Stomach (tissue), 9 donors: Measurements from ENCODE around the gene CBR4. TPM values are rescaled to one million over a fixed set of nuclear protein-coding genes. Genes with fewer than 3 reads are reported as not detected.

Experiments
- DNase-seq, 2 donors: peaks; one replicate each; pipeline versions ENCODE4 v3.0.0 to v3.0.0-alpha.2; 2013 to 2019
- H3K27ac ChIP-seq, 5 donors: fragments of 200-600 bp in 4 of 5; sonication (generic) in 4 of 5; one replicate each; pipeline ENCODE4 v1.5.1; 2013 to 2019; ENCODE audit warnings: mild to moderate bottlenecking in 1 of 5, moderate library complexity in 1 of 5
- H3K27me3 ChIP-seq, 3 donors: fragments of 200-600 bp; sonication (generic); one replicate each; pipeline ENCODE4 v1.5.1; 2017 to 2019; ENCODE audit warnings: mixed run types in 1 of 3
- H3K36me3 ChIP-seq, 4 donors: fragments of 200-600 bp; sonication (generic); 1 replicate in 3 of 4; 2 replicates in 1 of 4; pipeline ENCODE4 v1.5.1; 2016 to 2019
- H3K4me1 ChIP-seq, 4 donors: fragments of 200-600 bp; sonication (generic); one replicate each; pipeline ENCODE4 v1.5.1; 2016 to 2019
- H3K4me3 ChIP-seq, 4 donors: fragments of 200-600 bp; sonication (generic) in 3 of 4; one replicate each; pipeline ENCODE4 v1.5.1; 2016 to 2019; ENCODE audit warnings: mild to moderate bottlenecking in 1 of 4
- H3K9me3 ChIP-seq, 4 donors: fragments of 200-600 bp; sonication (generic); one replicate each; pipeline ENCODE4 v1.5.1; 2016 to 2019
- EP300 ChIP-seq: sonication (generic); formaldehyde crosslinking; IDR thresholded peaks from one replicate; pipeline ENCODE4 v1.6.1; 2017; ENCODE audit warnings: antibody characterized with exemption
- POLR2A ChIP-seq, 4 donors: fragments of 450-650 bp; IDR thresholded peaks; one replicate each; pipeline ENCODE4 v1.6.1; 2016; ENCODE audit warnings: antibody characterized with exemption in 4 of 4, control low read depth in 2 of 4, mild to moderate bottlenecking in 1 of 4, moderate library complexity in 1 of 4
- POLR2AphosphoS5 ChIP-seq, 3 donors: sonication (generic); formaldehyde crosslinking; IDR thresholded peaks; one replicate each; pipeline ENCODE4 v1.6.1; 2016; ENCODE audit warnings: antibody characterized with exemption in 3 of 3
- WGBS, 5 donors: extraction: QIAGEN DNeasy Blood & Tissue Kit in 3 of 5; methylation state at CpG; one replicate each; pipeline versions ENCODE4 v1.1.5 to v1.1.7; 2013 to 2018; 5-methylcytosine and 5-hydroxymethylcytosine counted together
- intact Hi-C: fragments of 100-400 bp; cut with DNase I; formaldehyde crosslinking; loops from one replicate; pipeline ENCODE4 v1.15.1; 2023; ENCODE audit warnings: low total_unique reads
- polyA plus RNA-seq, 3 donors: library from polyadenylated mRNA; stranded (reverse); fragments of 200-250 nt; gene quantifications; one replicate each; pipeline ENCODE4 v1.2.3, GENCODE V29; 2013
- total RNA-seq, 5 donors: library from RNA; depleted of rRNA; stranded (reverse); fragments of >200 nt; gene quantifications; one replicate each; pipeline versions ENCODE4 v1.1.0 to v1.2.3, GENCODE V29; 2014 to 2016
- TF ChIP-seq, protein P1 (sequence below), 7 experiments: fragments of 450-650 bp in 4 of 7; fragments of 200-600 bp in 3 of 7; sonication (generic) in 3 of 7; IDR thresholded peaks; one replicate each; pipeline ENCODE4 v1.5.1; 2016 to 2019; ENCODE audit warnings: antibody characterized with exemption in 7 of 7, control low read depth in 2 of 7, mild to moderate bottlenecking in 1 of 7
- donor health status: healthy with polysubstance abuse.
- donor health status: Bipolar disorder and iron deficiency.
- donor health status: healthy.

Gene CBR4
- total and polyA plus RNA-seq, 8 donors, result 4.1 to 48.7 (median 13.4) TPM; not detected in 1

DNA sequence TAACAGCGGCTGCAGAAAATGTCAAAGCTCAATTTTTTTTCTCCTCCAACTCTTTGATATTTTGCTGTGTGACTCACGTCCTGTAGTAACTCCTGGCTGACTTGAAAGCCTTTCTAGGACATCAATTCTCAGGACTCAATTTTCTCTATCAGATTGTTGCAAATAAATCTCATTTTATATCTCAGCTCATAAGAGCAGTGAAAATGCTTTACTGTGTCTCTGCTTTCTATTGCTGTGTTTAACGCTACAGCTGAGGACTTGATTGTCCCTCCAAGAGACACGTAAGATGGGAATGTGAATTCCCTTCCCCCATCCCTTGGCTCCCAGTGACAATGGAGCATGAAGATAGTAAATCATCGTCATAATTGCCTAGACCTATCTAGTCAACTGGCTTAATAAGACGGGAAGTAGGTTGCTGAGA lies 20.5 kb upstream of the CBR4 start:
- H3K36me3 ChIP-seq, result no peaks in the 10 kb centered on the region
- H3K4me3 ChIP-seq, result no peak overlapping the region
- TF ChIP-seq, protein P1, sequence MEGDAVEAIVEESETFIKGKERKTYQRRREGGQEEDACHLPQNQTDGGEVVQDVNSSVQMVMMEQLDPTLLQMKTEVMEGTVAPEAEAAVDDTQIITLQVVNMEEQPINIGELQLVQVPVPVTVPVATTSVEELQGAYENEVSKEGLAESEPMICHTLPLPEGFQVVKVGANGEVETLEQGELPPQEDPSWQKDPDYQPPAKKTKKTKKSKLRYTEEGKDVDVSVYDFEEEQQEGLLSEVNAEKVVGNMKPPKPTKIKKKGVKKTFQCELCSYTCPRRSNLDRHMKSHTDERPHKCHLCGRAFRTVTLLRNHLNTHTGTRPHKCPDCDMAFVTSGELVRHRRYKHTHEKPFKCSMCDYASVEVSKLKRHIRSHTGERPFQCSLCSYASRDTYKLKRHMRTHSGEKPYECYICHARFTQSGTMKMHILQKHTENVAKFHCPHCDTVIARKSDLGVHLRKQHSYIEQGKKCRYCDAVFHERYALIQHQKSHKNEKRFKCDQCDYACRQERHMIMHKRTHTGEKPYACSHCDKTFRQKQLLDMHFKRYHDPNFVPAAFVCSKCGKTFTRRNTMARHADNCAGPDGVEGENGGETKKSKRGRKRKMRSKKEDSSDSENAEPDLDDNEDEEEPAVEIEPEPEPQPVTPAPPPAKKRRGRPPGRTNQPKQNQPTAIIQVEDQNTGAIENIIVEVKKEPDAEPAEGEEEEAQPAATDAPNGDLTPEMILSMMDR (IDR thresholded peaks at IDR 0.05), result no peak
- TF ChIP-seq POLR2AphosphoS5 (IDR thresholded peaks at IDR 0.05) (no peak), EP300 (no peak), POLR2A (IDR thresholded peaks at IDR 0.05) (no peak)
- no peaks in the 10 kb centered on the region for H3K4me1 ChIP-seq
- intact Hi-C loops, result no loop called here
- no peaks in the 10 kb centered on the region for H3K9me3 ChIP-seq
- 76 to 82% (median 79%) methylated on average over 6 of the region's 6 CpGs for WGBS, 5 donors
- no peak for DNase-seq
- H3K27me3 ChIP-seq, result no peaks in the 10 kb centered on the region
- H3K27ac ChIP-seq, result no peak overlapping the region

DNA sequence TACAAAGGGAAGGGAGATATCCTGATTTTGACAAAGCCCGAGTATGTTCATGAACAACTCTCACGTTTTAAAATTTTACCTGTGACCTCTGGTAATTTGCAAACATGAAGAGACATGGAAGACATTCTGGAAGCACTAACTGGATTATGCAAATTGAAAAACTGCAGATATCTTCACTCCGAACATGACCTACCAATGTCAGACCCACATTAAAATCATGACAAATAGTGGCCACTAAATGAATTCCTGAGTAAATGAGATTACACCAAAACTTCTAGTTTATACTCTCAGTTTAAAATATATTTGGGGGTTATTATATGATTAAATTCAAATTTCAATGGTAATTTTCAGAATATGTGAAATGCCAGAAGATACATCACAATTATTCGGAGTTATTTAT lies 19.9 kb upstream of the CBR4 start:
- Histone ChIP-seq H3K27me3 (no peaks in the 10 kb centered on the region), H3K27ac (no peak overlapping the region), H3K36me3 (no peaks in the 10 kb centered on the region), H3K9me3 (no peaks in the 10 kb centered on the region), H3K4me3 (no peak overlapping the region), H3K4me1 (peaks cover 0 to 3% (median 0%) of the 10 kb centered on the region in 4 donors)
- intact Hi-C loops, result no loop called here
- no peak for DNase-seq
- WGBS, 5 donors, result 56 to 74% (median 63%) methylated on average over 4 of the region's 4 CpGs
- no peak for TF ChIP-seq POLR2A (IDR thresholded peaks at IDR 0.05)
- TF ChIP-seq, protein P1 (IDR thresholded peaks at IDR 0.05), result no peak
- TF ChIP-seq POLR2AphosphoS5 (IDR thresholded peaks at IDR 0.05), result no peak
- no peak for TF ChIP-seq EP300

DNA sequence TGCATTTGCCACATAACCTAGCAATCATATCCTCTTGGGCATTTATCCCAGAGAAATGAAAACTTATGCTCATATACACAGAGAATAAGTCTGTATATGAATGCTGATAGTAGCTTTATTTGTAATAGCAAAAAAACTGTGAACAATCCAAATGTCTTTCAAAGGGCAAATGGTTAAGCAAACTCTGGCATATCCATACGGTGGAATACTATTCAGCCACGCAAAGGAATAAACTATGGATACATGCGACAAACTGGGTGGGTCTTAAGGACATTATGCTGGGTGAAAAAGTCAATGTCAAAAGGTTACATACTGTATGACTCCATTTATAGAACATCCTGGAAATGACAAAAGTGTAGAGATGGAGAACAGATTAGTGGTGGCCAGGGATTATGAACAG lies 17.6 kb upstream of the CBR4 start:
- no peak overlapping the region for H3K27ac ChIP-seq
- DNase-seq, result no peak
- intact Hi-C loops, result no loop called here
- H3K36me3 ChIP-seq, result no peaks in the 10 kb centered on the region
- no peaks in the 10 kb centered on the region for H3K9me3 ChIP-seq
- H3K27me3 ChIP-seq, result no peaks in the 10 kb centered on the region
- TF ChIP-seq, protein P1 (IDR thresholded peaks at IDR 0.05), result no peak
- no peak for TF ChIP-seq EP300
- TF ChIP-seq POLR2AphosphoS5 (IDR thresholded peaks at IDR 0.05), result no peak
- TF ChIP-seq POLR2A (IDR thresholded peaks at IDR 0.05), result no peak
- H3K4me1 ChIP-seq, result peaks cover 0 to 7% (median 0%) of the 10 kb centered on the region in 4 donors
- no peak overlapping the region for H3K4me3 ChIP-seq
- 94 to 100% (median 99%) methylated on average over 3 of the region's 3 CpGs for WGBS, 5 donors

DNA sequence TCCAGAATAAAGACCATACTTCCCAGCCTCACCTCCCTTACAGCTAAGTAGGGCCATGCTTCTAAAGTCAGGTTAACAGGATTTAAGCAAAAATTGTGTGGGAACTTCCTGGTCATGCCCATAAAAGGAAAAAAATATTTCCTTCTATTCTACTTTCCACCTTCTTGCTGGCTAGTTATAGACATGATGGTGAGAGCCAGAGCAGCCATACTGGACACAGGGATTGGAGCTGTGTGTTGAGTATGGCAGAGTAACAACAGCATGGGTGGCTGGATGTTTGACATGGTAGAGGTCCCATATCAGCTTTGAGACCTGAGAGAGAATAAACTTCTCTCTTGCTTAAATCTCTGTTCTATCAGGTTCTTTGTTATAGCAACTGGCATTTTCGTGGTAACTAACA lies 15.1 kb upstream of the CBR4 start:
- no peaks in the 10 kb centered on the region for H3K27me3 ChIP-seq
- H3K4me3 ChIP-seq, result no peak overlapping the region
- DNase-seq, result no peak
- TF ChIP-seq EP300 (no peak), POLR2A (IDR thresholded peaks at IDR 0.05) (no peak), POLR2AphosphoS5 (IDR thresholded peaks at IDR 0.05) (no peak)
- TF ChIP-seq, protein P1 (IDR thresholded peaks at IDR 0.05), result no peak
- peaks cover 0 to 7% (median 0%) of the 10 kb centered on the region in 4 donors for H3K4me1 ChIP-seq
- intact Hi-C loops, result no loop called here
- H3K27ac ChIP-seq, result no peak overlapping the region
- no peaks in the 10 kb centered on the region for H3K9me3 ChIP-seq
- 88 to 97% (median 91%) methylated on average over 1 of the region's 1 CpG for WGBS, 5 donors
- no peaks in the 10 kb centered on the region for H3K36me3 ChIP-seq
